Measurements from ENCODE around the gene TNFRSF4. TPM values are rescaled to one million over a fixed set of nuclear protein-coding genes. Genes with fewer than 3 reads are reported as not detected.
"Not testable (repeated sequence)": the region's sequence is repeated elsewhere in the genome, so short reads cannot be mapped to it uniquely, and the experiment has no call there.

Gene TNFRSF4
- total RNA-seq, 1 donor from 2014 or later, result 2.5 TPM

- intact Hi-C loops (cut with DNase I), result no loop called here
- ATAC-seq (no peak), DNase-seq (ENCODE audit: low spot score) (no peak)
Measured at GRCh38 chr1:1196431-1197187, 17.3 kb downstream of the TNFRSF4 start.

- DNase-seq (ENCODE audit: low spot score); intact Hi-C loops (cut with DNase I); ATAC-seq: not testable (repeated sequence)
Measured at GRCh38 chr1:1195726-1196125, 18.2 kb downstream of the TNFRSF4 start.

- DNase-seq (ENCODE audit: low spot score), result no peak
- intact Hi-C loops (cut with DNase I), result no loop called here
Measured at GRCh38 chr1:1194723-1195122, 19.2 kb downstream of the TNFRSF4 start.

GRCh38 chr1:1191734-1192133, 22.2 kb downstream of the TNFRSF4 start:
- no peak for ATAC-seq
- no peak for DNase-seq (ENCODE audit: low spot score)
- intact Hi-C loops (cut with DNase I), result no loop called here

More at GRCh38 chr1:1194723-1195122, 19.2 kb downstream of the TNFRSF4 start:
- ATAC-seq, result no peak

- intact Hi-C loops (cut with DNase I), result no loop called here
- DNase-seq (ENCODE audit: low spot score), result no peak
- ATAC-seq, result no peak
Measured at GRCh38 chr1:1189111-1189510, 24.8 kb downstream of the TNFRSF4 start.

GRCh38 chr1:1187938-1188337, 26.0 kb downstream of the TNFRSF4 start:
- intact Hi-C loops (cut with DNase I), result no loop called here

GRCh38 chr1:1185101-1185765, 28.7 kb downstream of the TNFRSF4 start:
- ATAC-seq, result no peak
- intact Hi-C loops (cut with DNase I), result no loop called here
- DNase-seq (ENCODE audit: low spot score), result no peak

More at GRCh38 chr1:1187938-1188337, 26.0 kb downstream of the TNFRSF4 start:
- no peak for ATAC-seq
- DNase-seq (ENCODE audit: low spot score), result no peak

GRCh38 chr1:1183833-1184775, 29.8 kb downstream of the TNFRSF4 start:
- intact Hi-C loops (cut with DNase I), result no loop called here
- no peak for ATAC-seq
- no peak for DNase-seq (ENCODE audit: low spot score)

- intact Hi-C loops (cut with DNase I), result no loop called here
- ATAC-seq (no peak), DNase-seq (ENCODE audit: low spot score) (no peak)
Measured at GRCh38 chr1:1183221-1183747, 30.7 kb downstream of the TNFRSF4 start.

- DNase-seq (ENCODE audit: low spot score) (no peak), ATAC-seq (no peak)
- intact Hi-C loops (cut with DNase I), result no loop called here
Measured at GRCh38 chr1:1182491-1183220, 31.3 kb downstream of the TNFRSF4 start.

- intact Hi-C loops (cut with DNase I), result no loop called here
- DNase-seq (ENCODE audit: low spot score), result no peak
Measured at GRCh38 chr1:1181938-1182410, 32.0 kb downstream of the TNFRSF4 start.

GRCh38 chr1:1181129-1181937, 32.6 kb downstream of the TNFRSF4 start:
- intact Hi-C loops (cut with DNase I), result no loop called here
- DNase-seq (ENCODE audit: low spot score) (no peak), ATAC-seq (no peak)

More at GRCh38 chr1:1181938-1182410, 32.0 kb downstream of the TNFRSF4 start:
- no peak for ATAC-seq

GRCh38 chr1:1179983-1180861, 33.7 kb downstream of the TNFRSF4 start:
- ATAC-seq (no peak), DNase-seq (ENCODE audit: low spot score) (no peak)
- intact Hi-C loops (cut with DNase I), result no loop called here

- intact Hi-C loops (cut with DNase I), result no loop called here
- ATAC-seq, result no peak
- no peak for DNase-seq (ENCODE audit: low spot score)
Measured at GRCh38 chr1:1179346-1179982, 34.5 kb downstream of the TNFRSF4 start.

- intact Hi-C loops (cut with DNase I), result no loop called here
- ATAC-seq (no peak), DNase-seq (ENCODE audit: low spot score) (no peak)
Measured at GRCh38 chr1:1178794-1179331, 35.1 kb downstream of the TNFRSF4 start.
